Posterior vena cava (tissue), 2 donors: ENCODE data around the gene GUK1. TPM values are rescaled to one million over a fixed set of nuclear protein-coding genes. Genes with fewer than 3 reads are reported as not detected.
A peak's percentile ranks its signal among the peaks of the same experiment; 100 is the strongest.

Experiments used
- DNase-seq: peaks from one replicate; pipeline ENCODE4 v3.0.0-alpha.2; 2020; ENCODE audit warnings: low spot score
- intact Hi-C, 2 donors: fragments of 100-400 bp; cut with DNase I; formaldehyde crosslinking; loops; one replicate each; pipeline versions ENCODE4 v1.14.1 to v1.14.2; 2022 to 2023
- total RNA-seq, 2 donors: library from RNA; stranded (reverse); fragmentation: NEBNext Ultra II Directional; extraction: Animal tissue kit (Norgen Biotek cat#: 25700); gene quantifications; one replicate each; pipeline ENCODE4 v1.2.1, GENCODE V29; 2021
- donor health status: DM: yes; HTN: yes; CAD: no.
- donor health status: DM: yes; HTN: yes; CAD: no.

Gene GUK1
- total RNA-seq, 2 donors from 2014 or later = 220 to 234 TPM

GRCh38 chr1:228145463-228146416 lies 5.7 kb downstream of the GUK1 start:
- DNase-seq = peak; percentile 67

GRCh38 chr1:228146417-228147150 lies 6.5 kb downstream of the GUK1 start:
- peak; percentile 80 for DNase-seq
- intact Hi-C loops = no loop called here

More at GRCh38 chr1:228145463-228146416, 5.7 kb downstream of the GUK1 start:
- intact Hi-C loops = no loop called here

GRCh38 chr1:228147151-228147693 lies 7.1 kb downstream of the GUK1 start:
- DNase-seq = no peak
- intact Hi-C loops = no loop called here

- intact Hi-C loops = no loop called here
- DNase-seq = no peak
Observed at GRCh38 chr1:228147768-228148167, 7.7 kb downstream of the GUK1 start.

GRCh38 chr1:228148196-228148861 lies 8.2 kb downstream of the GUK1 start:
- DNase-seq = peak; percentile 73
- intact Hi-C loops = no loop called here

GRCh38 chr1:228148935-228149405 lies 8.9 kb downstream of the GUK1 start:
- DNase-seq = peak; percentile 71
- intact Hi-C loops = no loop called here

GRCh38 chr1:228149406-228150119 lies 9.5 kb downstream of the GUK1 start, which contains the start of gene GJC2:
Gene GJC2, plus strand, starts transcription at chr1:228149930. Its CDS starts 7,829 bp downstream, at chr1:228157759.
- intact Hi-C loops = no loop called here
- peak; percentile 72 for DNase-seq

GRCh38 chr1:228150120-228150460 lies 10.0 kb downstream of the GUK1 start:
- DNase-seq = peak; percentile 66
- intact Hi-C loops = no loop called here

GRCh38 chr1:228150461-228151179 lies 10.5 kb downstream of the GUK1 start:
- DNase-seq = peak; percentile 90
- intact Hi-C loops = no loop called here

- peak; percentile 78 for DNase-seq
- intact Hi-C loops = no loop called here
Observed at GRCh38 chr1:228151180-228151925, 11.3 kb downstream of the GUK1 start.

- DNase-seq = peak; percentile 64
- intact Hi-C loops = no loop called here
Observed at GRCh38 chr1:228152097-228152917, 12.2 kb downstream of the GUK1 start.

GRCh38 chr1:228152918-228153258 lies 12.8 kb downstream of the GUK1 start:
- DNase-seq = peak; percentile 42
- intact Hi-C loops = no loop called here

- intact Hi-C loops = no loop called here
- peak; percentile 45 for DNase-seq
Observed at GRCh38 chr1:228154021-228154669, 14.1 kb downstream of the GUK1 start.

- peak; percentile 72 for DNase-seq
- intact Hi-C loops = no loop called here
Observed at GRCh38 chr1:228154670-228155571, 14.8 kb downstream of the GUK1 start.
